ENCODE data around the gene AGFG2. TPM values are rescaled to one million over a fixed set of nuclear protein-coding genes. Genes with fewer than 3 reads are reported as not detected.

Gene AGFG2
- total and polyA plus RNA-seq, 2 of the 13 experiments (the other 11 are each of a cell fraction or from before 2014, with no cell fraction given): 125 to 132 TPM

- Histone ChIP-seq H3K4me2 (ENCODE audit: low read depth, low read length) (peak overlapping the region; percentile 98), H3K4me3 (replicated peaks in 1 of 3; ENCODE audit: insufficient read depth in 1 of 3, low read depth in 2 of 3, low read length in 3 of 3) (peak overlapping the region; percentile 40 to 67 (median 41); a peak in 5 of 6 replicates), H2AFZ (ENCODE audit: low read length) (no peak overlapping the region), H3K36me3 (replicated peaks in 1 of 2; ENCODE audit: control insufficient read depth in 1 of 2, insufficient read depth in 2 of 2, low read length in 2 of 2) (no peaks in the 10 kb centered on the region; a peak in 1 of 5 replicates), H3K9me3 (ENCODE audit: low read length) (no peaks in the 10 kb centered on the region), H3K79me2 (ENCODE audit: insufficient read depth, low read length) (peaks cover 35% of the 10 kb centered on the region), H3K9ac (ENCODE audit: insufficient read depth, low read depth, low read length) (peak overlapping the region; percentile 65), H3K27me3 (ENCODE audit: control insufficient read depth in 1 of 2, insufficient read depth in 2 of 2, low read length in 2 of 2) (no peaks in the 10 kb centered on the region; a peak in 1 of 5 replicates), H4K20me1 (ENCODE audit: insufficient read depth, low read length) (no peaks in the 10 kb centered on the region), H3K4me1 (ENCODE audit: insufficient read depth, low read length) (peaks cover 55% of the 10 kb centered on the region), H3K27ac (ENCODE audit: extremely low read length, insufficient read depth, low read length) (peak overlapping the region; percentile 81)
- CTCF ChIA-PET (ENCODE audit: low intra/inter-chr PET ratio, low total read pairs): no interaction called here
- TSS peak; percentile 99 for BruUV-seq (replicated peaks)
- POLR2A ChIA-PET: interaction anchor here (1.0 to 2.4 kb wide), 8 partner anchors 11 to 351 kb away, joined by 4 to 19 read pairs (median 6); partner anchors contain the start of genes FBXO24, LRCH4, MOSPD3 and TSC22D4
- 10% methylated on average over 8 of the region's 8 CpGs for WGBS (ENCODE audit: low lambda C conversion rate)
- in situ Hi-C loops (cut with HindIII; ENCODE audit: extremely low pct_ligation_motif_present, low pct_unique_long_range_greater_than_20kb): no loop called here
- no peak for ATAC-seq
- TF ChIP-seq KLF15 (CRISPR knock-in tag; IDR thresholded peaks at IDR 0.05; ENCODE audit: borderline replicate concordance) (0 out of 2 replicates have a peak, but pooled peaks have one; percentile 9), ZNF232 (CRISPR knock-in tag; IDR thresholded peaks at IDR 0.05; ENCODE audit: borderline replicate concordance) (0 out of 2 replicates have a peak, but pooled peaks have one; percentile 44), ATAD3A (CRISPR knock-in tag; IDR thresholded peaks at IDR 0.05) (no peak), BRF2 (CRISPR knock-in tag; IDR thresholded peaks at IDR 0.05) (no peak), TP53 (CRISPR knock-in tag; conservative IDR thresholded peaks at IDR 0.05) (0 out of 2 replicates have a peak, but pooled peaks have one; percentile 28), MED8 (CRISPR knock-in tag; IDR thresholded peaks at IDR 0.05; ENCODE audit: insufficient replicate concordance) (peak; percentile 1), ZNF280B (CRISPR knock-in tag; IDR thresholded peaks at IDR 0.05; ENCODE audit: borderline replicate concordance) (no peak), ZFP90 (CRISPR knock-in tag; IDR thresholded peaks at IDR 0.05; ENCODE audit: borderline replicate concordance) (0 out of 2 replicates have a peak, but pooled peaks have one; percentile 5), ZBTB43 (CRISPR knock-in tag; conservative IDR thresholded peaks at IDR 0.05) (0 out of 2 replicates have a peak, but pooled peaks have one; percentile 14), PHF21A (CRISPR knock-in tag; IDR thresholded peaks at IDR 0.05) (no peak)
- intact Hi-C loops (cut with micrococcal nuclease; ENCODE audit: unreplicated experiment): loop anchor here (2.0 kb wide), 1 partner anchor 36 kb away; no protein-coding TSS in a partner anchor
- DNase-seq (ENCODE audit: low spot score): no peak
- no peak for FAIRE-seq
Measured at GRCh38 chr7:100538348-100538653, 702 bp upstream of the AGFG2 start.
